Upper lobe of right lung (tissue), 1 donor: ENCODE data around the gene GLA. TPM values are rescaled to one million over a fixed set of nuclear protein-coding genes. Genes with fewer than 3 reads are reported as not detected.

Experiments used
- ATAC-seq: fragments of 200-7000 bp; cut with Tn5 transposase; one replicate; pipeline ENCODE4 v1.9.1; 2020; ENCODE audit warnings: mild to moderate bottlenecking, moderate library complexity
- DNase-seq: peaks from one replicate; pipeline ENCODE4 v3.0.0-alpha.2; 2020
- H3K27ac ChIP-seq: fragments of 200-600 bp; one replicate; pipeline ENCODE4 v1.8.0; 2022
- H3K27me3 ChIP-seq: fragments of 200-600 bp; one replicate; pipeline ENCODE4 v1.8.0; 2022; ENCODE audit warnings: mild to moderate bottlenecking
- H3K36me3 ChIP-seq: fragments of 200-600 bp; one replicate; pipeline ENCODE4 v1.8.0; 2022
- H3K4me1 ChIP-seq: fragments of 200-600 bp; one replicate; pipeline ENCODE4 v1.8.0; 2022
- H3K4me3 ChIP-seq: fragments of 200-600 bp; one replicate; pipeline ENCODE4 v1.8.0; 2022; ENCODE audit warnings: mild to moderate bottlenecking
- H3K9me3 ChIP-seq: fragments of 200-600 bp; one replicate; pipeline ENCODE4 v1.8.0; 2022
- intact Hi-C: fragments of 100-400 bp; cut with DNase I; formaldehyde crosslinking; loops from one replicate; pipeline ENCODE4 v1.11.0; 2022
- total RNA-seq: library from RNA; stranded (reverse); fragmentation: NEBNext Ultra II Directional; extraction: Animal tissue kit (Norgen Biotek cat#: 25700); gene quantifications from one replicate; pipeline ENCODE4 v1.2.1, GENCODE V29; 2021
- TF ChIP-seq, protein P1 (sequence below): fragments of 200-600 bp; IDR thresholded peaks from one replicate; pipeline ENCODE4 v1.8.0; 2022; ENCODE audit warnings: antibody characterized with exemption
- donor health status: DM: no; HTN: yes; CAD: no; lungs with severe emphysema.

The GLA gene
- total RNA-seq, 1 donor from 2014 or later: 46.3 TPM

GRCh38 chrX:101390664-101391525, 16.8 kb downstream of the GLA start, which contains the start of gene RPL36A:
Gene RPL36A (plus strand): TSS chrX:101391011. CDS start chrX:101391044, 33 bp downstream.
- Histone ChIP-seq H3K9me3 (no peaks in the 10 kb centered on the region), H3K27me3 (no peaks in the 10 kb centered on the region), H3K27ac (peak within 1 kb of the TSS; percentile 73), H3K4me3 (peak within 1 kb of the TSS; percentile 64), H3K4me1 (no peaks in the 10 kb centered on the region), H3K36me3 (peaks cover 19% of the 10 kb centered on the region)
- DNase-seq (peak; percentile 92), ATAC-seq (peak; percentile 97)
- TF ChIP-seq, protein P1, sequence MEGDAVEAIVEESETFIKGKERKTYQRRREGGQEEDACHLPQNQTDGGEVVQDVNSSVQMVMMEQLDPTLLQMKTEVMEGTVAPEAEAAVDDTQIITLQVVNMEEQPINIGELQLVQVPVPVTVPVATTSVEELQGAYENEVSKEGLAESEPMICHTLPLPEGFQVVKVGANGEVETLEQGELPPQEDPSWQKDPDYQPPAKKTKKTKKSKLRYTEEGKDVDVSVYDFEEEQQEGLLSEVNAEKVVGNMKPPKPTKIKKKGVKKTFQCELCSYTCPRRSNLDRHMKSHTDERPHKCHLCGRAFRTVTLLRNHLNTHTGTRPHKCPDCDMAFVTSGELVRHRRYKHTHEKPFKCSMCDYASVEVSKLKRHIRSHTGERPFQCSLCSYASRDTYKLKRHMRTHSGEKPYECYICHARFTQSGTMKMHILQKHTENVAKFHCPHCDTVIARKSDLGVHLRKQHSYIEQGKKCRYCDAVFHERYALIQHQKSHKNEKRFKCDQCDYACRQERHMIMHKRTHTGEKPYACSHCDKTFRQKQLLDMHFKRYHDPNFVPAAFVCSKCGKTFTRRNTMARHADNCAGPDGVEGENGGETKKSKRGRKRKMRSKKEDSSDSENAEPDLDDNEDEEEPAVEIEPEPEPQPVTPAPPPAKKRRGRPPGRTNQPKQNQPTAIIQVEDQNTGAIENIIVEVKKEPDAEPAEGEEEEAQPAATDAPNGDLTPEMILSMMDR: peak; percentile 71
- intact Hi-C loops: no loop called here

- Histone ChIP-seq H3K27me3 (no peaks in the 10 kb centered on the region), H3K36me3 (peaks cover 15% of the 10 kb centered on the region), H3K4me3 (no peak overlapping the region), H3K4me1 (no peaks in the 10 kb centered on the region), H3K9me3 (no peaks in the 10 kb centered on the region), H3K27ac (no peak overlapping the region)
- intact Hi-C loops: no loop called here
- TF ChIP-seq, protein P1: no peak
- ATAC-seq: no peak
- no peak for DNase-seq
Observed at GRCh38 chrX:101388604-101389003, 19.1 kb downstream of the GLA start.

GRCh38 chrX:101386542-101386885, 21.2 kb downstream of the GLA start:
- H3K4me3 ChIP-seq: no peak overlapping the region
- no peaks in the 10 kb centered on the region for H3K9me3 ChIP-seq
- no peak for ATAC-seq
- H3K36me3 ChIP-seq: no peaks in the 10 kb centered on the region
- H3K27ac ChIP-seq: no peak overlapping the region
- intact Hi-C loops: no loop called here
- no peaks in the 10 kb centered on the region for H3K27me3 ChIP-seq
- H3K4me1 ChIP-seq: no peaks in the 10 kb centered on the region
- DNase-seq: no peak
- TF ChIP-seq, protein P1: no peak

- Histone ChIP-seq H3K36me3 (no peaks in the 10 kb centered on the region), H3K4me3 (peak within 1 kb of the TSS; percentile 28), H3K4me1 (no peaks in the 10 kb centered on the region), H3K27ac (peak within 1 kb of the TSS; percentile 6), H3K9me3 (no peaks in the 10 kb centered on the region), H3K27me3 (no peaks in the 10 kb centered on the region)
- intact Hi-C loops: no loop called here
- DNase-seq (no peak), ATAC-seq (peak; percentile 78)
- TF ChIP-seq, protein P1: no peak
Observed at GRCh38 chrX:101385795-101386541, 21.8 kb downstream of the GLA start, which contains the start of gene BTK. Gene BTK (minus strand): TSS chrX:101386191. CDS start chrX:101375284, 10,907 bp downstream.

- TF ChIP-seq, protein P1: no peak
- H3K36me3 ChIP-seq: no peaks in the 10 kb centered on the region
- DNase-seq: no peak
- intact Hi-C loops: no loop called here
- H3K4me3 ChIP-seq: peak overlapping the region; percentile 28
- no peaks in the 10 kb centered on the region for H3K27me3 ChIP-seq
- no peak for ATAC-seq
- H3K4me1 ChIP-seq: no peaks in the 10 kb centered on the region
- peak overlapping the region; percentile 6 for H3K27ac ChIP-seq
- no peaks in the 10 kb centered on the region for H3K9me3 ChIP-seq
Observed at GRCh38 chrX:101385026-101385684, 22.6 kb downstream of the GLA start.
